ENCODE data around the gene EMP3. TPM values are rescaled to one million over a fixed set of nuclear protein-coding genes. Genes with fewer than 3 reads are reported as not detected.

EMP3 gene
- total and polyA plus RNA-seq, 12 donors, result 20.6 to 409 (median 103) TPM

- H3K4me3 ChIP-seq, result no peak overlapping the region
- H3K9me3 ChIP-seq (replicated peaks in 1 of 3), result no peaks in the 10 kb centered on the region
- no peaks in the 10 kb centered on the region for H3K27me3 ChIP-seq
- H3K4me1 ChIP-seq (replicated peaks in 1 of 2), result peaks cover 4 to 8% of the 10 kb centered on the region in 2 donors
- H3K36me3 ChIP-seq (replicated peaks in 1 of 2), result no peaks in the 10 kb centered on the region
- H3K27ac ChIP-seq, result no peak overlapping the region
- intact Hi-C loops (cut with DNase I), result no loop called here
- TF ChIP-seq CTCF (IDR thresholded peaks at IDR 0.05) (no peak), POLR2A (IDR thresholded peaks at IDR 0.05) (no peak)
- DNase-seq, result no peak
- WGBS, 4 donors, result 94 to 98% (median 96%) methylated on average over 3 of the region's 3 CpGs
Observed at GRCh38 chr19:48361912-48362311, 36.6 kb downstream of the EMP3 start.

GRCh38 chr19:48362716-48363499 lies 37.6 kb downstream of the EMP3 start:
- H3K9me3 ChIP-seq (replicated peaks in 1 of 3), result no peaks in the 10 kb centered on the region
- intact Hi-C loops (cut with DNase I), result no loop called here
- DNase-seq, result peak; percentile 94 to 98 (median 97)
- H3K4me1 ChIP-seq (replicated peaks in 1 of 2), result peaks cover 4 to 8% of the 10 kb centered on the region in 2 donors
- H3K4me3 ChIP-seq, result peak overlapping the region; percentile 3 to 81 (median 32)
- WGBS, 4 donors, result 4 to 7% (median 5%) methylated on average over 13 to 26 of the region's 26 CpGs
- peak overlapping the region; percentile 87 to 95 (median 92) for H3K27ac ChIP-seq
- no peaks in the 10 kb centered on the region for H3K27me3 ChIP-seq
- no peaks in the 10 kb centered on the region for H3K36me3 ChIP-seq (replicated peaks in 1 of 2)
- TF ChIP-seq CTCF (IDR thresholded peaks at IDR 0.05) (peak in 3 of 6 experiments; percentile 2 to 30 (median 12)), POLR2A (IDR thresholded peaks at IDR 0.05) (peak in 1 of 2 donors; percentile 70)

GRCh38 chr19:48363500-48363809 lies 38.1 kb downstream of the EMP3 start:
- intact Hi-C loops (cut with DNase I), result no loop called here
- Histone ChIP-seq H3K27me3 (no peaks in the 10 kb centered on the region), H3K4me3 (peak overlapping the region; percentile 3 to 81 (median 32)), H3K36me3 (replicated peaks in 1 of 2) (no peaks in the 10 kb centered on the region), H3K27ac (peak overlapping the region; percentile 87 to 95 (median 92)), H3K9me3 (replicated peaks in 1 of 3) (no peaks in the 10 kb centered on the region), H3K4me1 (replicated peaks in 1 of 2) (peaks cover 4 to 8% of the 10 kb centered on the region in 2 donors)
- DNase-seq, result peak in 2 of 7 donors; percentile 69 to 74
- WGBS, 4 donors, result 0 to 2% (median 2%) methylated on average over 5 to 10 of the region's 10 CpGs; no CpG with 5 or more reads in 1 of the 4 donors
- TF ChIP-seq CTCF (IDR thresholded peaks at IDR 0.05) (no peak), POLR2A (IDR thresholded peaks at IDR 0.05) (peak in 1 of 2 donors; percentile 6)

DNA sequence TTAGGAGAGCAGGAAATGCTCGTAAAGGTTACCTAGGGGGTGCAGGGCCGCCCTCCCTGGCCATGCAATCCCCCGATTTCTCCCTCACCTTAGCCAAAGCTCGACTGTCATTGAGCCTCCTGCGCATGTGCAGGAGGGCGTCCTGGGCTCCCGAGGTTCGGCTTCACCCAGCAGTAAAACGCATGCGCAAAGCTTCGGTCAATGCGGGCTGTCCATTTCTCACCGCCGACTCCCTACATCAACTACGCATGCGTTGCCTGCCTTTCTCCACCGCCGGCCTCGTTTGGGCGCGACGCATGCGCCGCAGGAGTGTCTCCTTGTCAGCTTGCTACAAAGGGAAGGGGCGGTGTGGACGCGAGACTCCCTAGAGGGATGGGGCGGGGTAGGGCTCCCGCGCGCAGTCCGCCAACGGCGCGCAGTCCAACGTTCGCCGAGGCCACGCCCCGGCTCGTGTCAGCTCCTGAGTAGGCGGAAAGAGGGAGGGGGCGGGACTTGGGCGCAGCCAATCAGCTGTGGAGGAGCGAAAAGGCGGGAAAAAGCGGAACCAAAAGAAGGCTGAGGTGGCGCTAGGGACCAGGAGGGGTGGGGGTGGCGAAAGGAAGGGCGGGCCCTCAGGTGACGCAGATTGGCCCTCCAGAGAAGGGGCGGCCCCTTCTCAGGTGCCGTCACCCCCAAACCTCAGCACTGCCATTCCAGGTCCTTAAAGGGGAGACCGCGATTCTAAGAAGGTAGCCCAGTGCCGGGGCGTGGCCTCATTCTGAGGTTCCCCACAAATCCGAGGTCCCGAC lies 38.7 kb downstream of the EMP3 start, which contains the start of the genes SYNGR4 and TMEM143:
Gene SYNGR4 (plus strand): TSS at position 558 of the 788 bp plus-strand sequence. CDS start 1,476 bp downstream, outside the sequence.
Gene TMEM143 (minus strand): TSS at position 131 of the 788 bp plus-strand sequence. CDS start 20 bp downstream, at position 111.
- DNase-seq, result peak; percentile 98 to 100 (median 99)
- Histone ChIP-seq H3K9me3 (replicated peaks in 1 of 3) (no peaks in the 10 kb centered on the region), H3K27ac (peak within 1 kb of the TSS; percentile 87 to 95 (median 92)), H3K4me3 (peak within 1 kb of the TSS; percentile 3 to 81 (median 32)), H3K36me3 (replicated peaks in 1 of 2) (no peaks in the 10 kb centered on the region), H3K27me3 (no peaks in the 10 kb centered on the region), H3K4me1 (replicated peaks in 1 of 2) (peaks cover 4 to 8% of the 10 kb centered on the region in 2 donors)
- intact Hi-C loops (cut with DNase I), result no loop called here
- TF ChIP-seq POLR2A (IDR thresholded peaks at IDR 0.05), result peak; percentile 32 to 65
- no peak for TF ChIP-seq CTCF (IDR thresholded peaks at IDR 0.05)
- WGBS, 4 donors, result 0 to 1% (median 0%) methylated on average over 13 to 59 of the region's 59 CpGs

Data from adrenal gland (tissue), 12 donors.